Measurements from ENCODE around the gene STMP1. TPM values are rescaled to one million over a fixed set of nuclear protein-coding genes. Genes with fewer than 3 reads are reported as not detected.
A peak's percentile ranks its signal among the peaks of the same experiment; 100 is the strongest.

STMP1 gene
- total RNA-seq, 1 donor = 18.6 TPM

DNA sequence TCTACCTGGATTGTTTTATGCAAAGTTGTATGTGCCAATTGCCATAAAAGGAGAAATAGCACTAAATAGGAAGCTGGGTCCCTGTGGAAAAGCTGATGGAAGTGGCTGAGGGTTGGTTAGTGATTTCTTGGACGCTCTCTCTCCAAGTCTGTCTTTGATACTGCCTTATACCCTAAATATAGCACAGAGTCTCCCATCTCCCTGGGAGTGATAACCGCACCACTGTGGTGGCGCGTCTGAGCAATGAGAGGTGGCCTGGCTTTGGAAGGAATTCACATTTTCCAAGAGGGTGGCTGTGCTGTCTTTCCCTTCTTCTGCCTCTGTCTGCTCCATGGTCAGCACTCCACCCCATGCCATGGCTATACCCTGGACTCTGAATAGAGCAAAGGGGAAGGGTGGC, 31.2 kb downstream of the STMP1 start:
- DNase-seq (ENCODE audit: low read depth) = no peak
- H3K4me3 ChIP-seq (ENCODE audit: low read depth, low read length) = no peak overlapping the region
- TF ChIP-seq, protein P1, sequence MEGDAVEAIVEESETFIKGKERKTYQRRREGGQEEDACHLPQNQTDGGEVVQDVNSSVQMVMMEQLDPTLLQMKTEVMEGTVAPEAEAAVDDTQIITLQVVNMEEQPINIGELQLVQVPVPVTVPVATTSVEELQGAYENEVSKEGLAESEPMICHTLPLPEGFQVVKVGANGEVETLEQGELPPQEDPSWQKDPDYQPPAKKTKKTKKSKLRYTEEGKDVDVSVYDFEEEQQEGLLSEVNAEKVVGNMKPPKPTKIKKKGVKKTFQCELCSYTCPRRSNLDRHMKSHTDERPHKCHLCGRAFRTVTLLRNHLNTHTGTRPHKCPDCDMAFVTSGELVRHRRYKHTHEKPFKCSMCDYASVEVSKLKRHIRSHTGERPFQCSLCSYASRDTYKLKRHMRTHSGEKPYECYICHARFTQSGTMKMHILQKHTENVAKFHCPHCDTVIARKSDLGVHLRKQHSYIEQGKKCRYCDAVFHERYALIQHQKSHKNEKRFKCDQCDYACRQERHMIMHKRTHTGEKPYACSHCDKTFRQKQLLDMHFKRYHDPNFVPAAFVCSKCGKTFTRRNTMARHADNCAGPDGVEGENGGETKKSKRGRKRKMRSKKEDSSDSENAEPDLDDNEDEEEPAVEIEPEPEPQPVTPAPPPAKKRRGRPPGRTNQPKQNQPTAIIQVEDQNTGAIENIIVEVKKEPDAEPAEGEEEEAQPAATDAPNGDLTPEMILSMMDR (IDR thresholded peaks at IDR 0.05; ENCODE audit: insufficient read depth, low read depth, low read length) = no peak

DNA sequence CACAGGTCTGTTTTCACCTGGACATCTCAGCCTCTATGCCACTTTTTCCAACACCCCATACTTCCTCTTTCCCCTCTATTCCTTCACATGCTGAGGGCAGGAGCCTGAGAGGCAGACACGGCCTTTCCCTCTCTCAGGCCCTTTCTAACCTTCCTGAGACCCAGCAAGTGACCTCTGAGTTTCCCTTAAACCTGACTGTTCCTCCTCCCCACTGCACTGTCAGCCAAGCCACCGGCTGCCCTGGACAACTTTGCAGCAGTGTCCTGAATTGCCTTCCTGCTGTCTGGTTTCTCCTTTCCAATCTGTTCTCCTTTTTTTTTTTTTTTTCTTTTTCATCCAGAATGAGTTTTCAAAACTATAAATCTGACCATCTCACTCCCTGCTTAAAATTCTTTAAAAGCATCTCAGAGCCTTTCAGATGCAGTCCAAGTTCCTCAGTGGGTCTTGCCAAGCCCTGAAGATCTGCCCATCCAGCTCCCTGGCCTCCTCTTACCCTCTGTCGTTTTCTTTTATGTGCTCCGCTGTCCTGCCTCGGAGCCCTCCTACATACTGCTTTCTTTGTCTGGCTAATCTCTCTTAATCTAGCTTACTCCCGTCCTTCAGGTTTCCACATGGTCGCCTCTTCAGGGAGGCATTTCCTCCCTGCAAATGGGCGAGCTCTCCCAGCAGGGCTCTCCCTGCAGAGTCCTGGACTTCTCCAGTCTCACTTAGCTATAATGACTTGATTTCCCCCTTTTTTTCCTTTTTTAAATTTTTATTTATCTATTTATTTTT, 35.1 kb downstream of the STMP1 start:
- no peak overlapping the region for H3K4me3 ChIP-seq (ENCODE audit: low read depth, low read length)
- no peak for DNase-seq (ENCODE audit: low read depth)
- TF ChIP-seq, protein P1 (IDR thresholded peaks at IDR 0.05; ENCODE audit: insufficient read depth, low read depth, low read length) = no peak

DNA sequence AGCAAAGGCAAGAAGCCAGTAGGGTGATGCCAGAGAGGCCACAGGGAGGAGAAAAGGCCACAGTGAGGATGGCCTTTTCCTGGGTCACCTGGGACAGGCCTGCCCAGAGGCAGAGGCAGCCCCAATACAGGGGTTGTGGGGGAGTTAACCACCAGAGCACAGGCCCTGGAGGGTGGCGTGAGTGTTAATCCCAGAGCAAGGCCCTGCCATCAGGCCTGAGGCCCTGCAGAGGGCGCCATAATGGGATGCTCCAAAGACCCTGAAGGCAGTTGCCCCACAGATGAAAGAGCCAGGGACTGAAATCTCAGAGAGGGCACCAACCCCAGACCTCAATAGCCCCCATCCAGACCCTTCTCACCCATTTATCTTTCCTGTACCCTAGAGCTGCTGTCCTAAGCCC, 41.8 kb downstream of the STMP1 start:
- H3K4me3 ChIP-seq (ENCODE audit: low read depth, low read length) = no peak overlapping the region
- no peak for DNase-seq (ENCODE audit: low read depth)
- TF ChIP-seq, protein P1 (IDR thresholded peaks at IDR 0.05; ENCODE audit: insufficient read depth, low read depth, low read length) = peak; percentile 38

DNA sequence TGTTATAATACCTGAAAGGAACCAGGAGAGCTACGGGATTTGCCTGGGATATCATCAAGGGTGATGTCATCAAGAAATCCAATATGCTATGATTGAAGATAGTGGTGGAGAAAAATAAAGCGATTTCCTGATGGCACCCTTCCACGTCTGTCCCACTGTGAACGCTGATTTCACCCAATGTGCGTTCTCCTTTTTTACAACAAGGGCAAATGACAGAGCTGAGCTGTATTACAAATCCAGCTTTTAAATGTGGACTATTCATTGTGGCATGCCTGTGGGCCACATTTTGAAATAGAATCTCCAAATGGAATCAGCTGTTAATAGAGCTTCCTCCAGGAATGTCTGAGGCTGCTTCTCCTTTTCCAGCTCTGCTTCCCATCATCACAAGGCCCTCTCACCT, 42.4 kb downstream of the STMP1 start:
- TF ChIP-seq, protein P1 (IDR thresholded peaks at IDR 0.05; ENCODE audit: insufficient read depth, low read depth, low read length) = no peak
- no peak for DNase-seq (ENCODE audit: low read depth)
- no peak overlapping the region for H3K4me3 ChIP-seq (ENCODE audit: low read depth, low read length)

DNA sequence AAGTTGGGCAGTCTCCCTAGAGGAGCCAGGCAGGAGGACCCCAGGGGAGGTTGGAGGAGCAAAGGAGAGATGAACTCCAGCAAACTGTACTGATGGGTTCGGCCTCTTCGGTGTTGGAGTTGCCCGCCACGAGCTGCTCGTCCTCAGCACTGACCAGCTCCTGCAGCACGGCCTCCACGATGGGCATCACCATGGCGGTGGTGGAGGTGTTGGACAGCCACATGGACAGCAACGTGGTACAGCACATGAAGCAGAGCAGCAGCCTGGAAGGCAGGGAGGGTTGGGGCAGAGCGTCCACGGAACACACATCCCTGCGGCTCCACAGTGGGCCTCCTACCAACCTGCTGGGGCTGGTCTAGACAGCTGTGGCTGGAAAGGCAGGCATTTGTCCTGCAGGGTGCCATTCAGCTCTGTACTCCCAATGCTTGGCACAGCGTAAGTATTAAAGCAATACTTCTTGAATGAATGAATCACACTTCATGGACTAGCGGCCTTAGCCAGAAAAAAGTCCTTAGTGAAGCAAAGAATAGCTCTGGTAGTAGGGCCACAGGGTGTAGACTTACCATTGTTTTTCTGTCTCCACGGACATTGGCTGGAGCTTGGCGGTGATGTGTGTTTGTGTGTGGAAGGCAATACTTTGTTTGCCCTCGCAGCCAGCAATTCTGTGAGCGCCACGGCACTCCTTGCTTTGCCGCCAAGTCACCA, 43.9 kb downstream of the STMP1 start:
- TF ChIP-seq, protein P1 (IDR thresholded peaks at IDR 0.05; ENCODE audit: insufficient read depth, low read depth, low read length) = no peak
- no peak for DNase-seq (ENCODE audit: low read depth)
- no peak overlapping the region for H3K4me3 ChIP-seq (ENCODE audit: low read depth, low read length)

DNA sequence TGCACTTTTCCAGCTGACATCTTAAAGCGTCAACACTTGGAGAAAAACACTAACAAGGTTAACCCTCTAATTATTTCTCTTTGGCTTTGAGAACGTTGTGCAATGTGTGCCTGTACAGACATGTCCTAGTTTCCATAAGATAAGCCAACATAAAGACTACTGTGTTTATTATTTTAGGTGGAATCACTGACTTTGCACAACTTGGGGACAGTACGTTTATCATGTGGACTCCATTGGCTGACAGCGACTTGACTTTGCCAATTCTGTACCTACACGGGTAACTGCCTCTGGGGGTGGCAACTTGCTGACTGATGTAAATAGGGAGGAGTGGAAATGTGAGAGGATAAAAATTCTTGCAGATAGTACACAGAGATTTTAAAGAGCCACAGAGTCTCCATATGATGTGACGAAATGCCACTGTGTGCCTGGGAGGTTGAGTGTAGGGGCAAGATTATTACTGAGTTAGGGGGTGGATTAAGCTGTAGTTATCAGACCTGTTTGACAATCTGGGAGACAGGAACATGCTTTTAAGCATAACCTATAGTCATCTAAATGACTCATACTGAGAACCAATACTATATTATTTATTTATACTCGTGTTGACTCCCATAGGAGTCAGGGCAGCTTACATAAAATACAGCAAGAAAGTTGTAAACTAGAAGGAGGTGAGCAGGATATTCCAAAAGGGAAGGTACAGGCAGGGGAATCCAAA, 44.7 kb downstream of the STMP1 start:
- H3K4me3 ChIP-seq (ENCODE audit: low read depth, low read length) = no peak overlapping the region
- TF ChIP-seq, protein P1 (IDR thresholded peaks at IDR 0.05; ENCODE audit: insufficient read depth, low read depth, low read length) = no peak
- DNase-seq (ENCODE audit: low read depth) = no peak
